Uterus (tissue), 2 donors: ENCODE results near the gene ADORA2A.

Experiments
- POLR2A ChIP-seq, 2 donors: fragments of 450-650 bp; IDR thresholded peaks; one replicate each; pipeline ENCODE4 v1.6.1; 2016; ENCODE audit warnings: antibody characterized with exemption in 2 of 2, mild to moderate bottlenecking in 1 of 2, moderate library complexity in 1 of 2
- TF ChIP-seq, protein P1 (sequence below), 4 experiments: fragments of 200-600 bp in 2 of 4; fragments of 450-650 bp in 2 of 4; sonication (generic) in 2 of 4; IDR thresholded peaks; one replicate each; pipeline ENCODE4 v1.5.1; 2016 to 2019; ENCODE audit warnings: antibody characterized with exemption in 4 of 4, mild to moderate bottlenecking in 2 of 4, moderate library complexity in 1 of 4

DNA sequence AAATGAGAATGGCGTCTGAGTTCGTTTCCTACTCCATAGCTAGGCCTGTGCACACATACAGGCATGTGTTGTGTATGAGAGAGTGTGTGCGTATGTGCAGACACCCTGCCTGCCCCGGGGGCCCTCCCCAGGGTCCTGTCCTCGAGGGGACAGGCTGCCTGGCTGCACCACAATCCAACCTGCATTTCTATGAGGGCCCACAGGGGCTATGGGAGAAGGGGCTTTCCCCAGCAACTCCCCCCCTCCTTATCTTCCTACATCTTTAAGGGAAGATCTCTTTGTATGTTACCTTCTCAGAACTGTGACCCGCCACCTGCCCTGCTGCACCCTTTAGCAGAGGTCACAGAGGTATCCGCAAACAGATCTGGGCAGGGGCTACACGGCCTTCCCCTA lies 14.9 kb downstream of the ADORA2A start:
- TF ChIP-seq, protein P1, sequence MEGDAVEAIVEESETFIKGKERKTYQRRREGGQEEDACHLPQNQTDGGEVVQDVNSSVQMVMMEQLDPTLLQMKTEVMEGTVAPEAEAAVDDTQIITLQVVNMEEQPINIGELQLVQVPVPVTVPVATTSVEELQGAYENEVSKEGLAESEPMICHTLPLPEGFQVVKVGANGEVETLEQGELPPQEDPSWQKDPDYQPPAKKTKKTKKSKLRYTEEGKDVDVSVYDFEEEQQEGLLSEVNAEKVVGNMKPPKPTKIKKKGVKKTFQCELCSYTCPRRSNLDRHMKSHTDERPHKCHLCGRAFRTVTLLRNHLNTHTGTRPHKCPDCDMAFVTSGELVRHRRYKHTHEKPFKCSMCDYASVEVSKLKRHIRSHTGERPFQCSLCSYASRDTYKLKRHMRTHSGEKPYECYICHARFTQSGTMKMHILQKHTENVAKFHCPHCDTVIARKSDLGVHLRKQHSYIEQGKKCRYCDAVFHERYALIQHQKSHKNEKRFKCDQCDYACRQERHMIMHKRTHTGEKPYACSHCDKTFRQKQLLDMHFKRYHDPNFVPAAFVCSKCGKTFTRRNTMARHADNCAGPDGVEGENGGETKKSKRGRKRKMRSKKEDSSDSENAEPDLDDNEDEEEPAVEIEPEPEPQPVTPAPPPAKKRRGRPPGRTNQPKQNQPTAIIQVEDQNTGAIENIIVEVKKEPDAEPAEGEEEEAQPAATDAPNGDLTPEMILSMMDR (IDR thresholded peaks at IDR 0.05), result no peak
- TF ChIP-seq POLR2A (IDR thresholded peaks at IDR 0.05), result no peak
